ENCODE results near the gene TRAF3.
A peak's percentile ranks its signal among the peaks of the same experiment; 100 is the strongest.

The TRAF3 gene

DNA sequence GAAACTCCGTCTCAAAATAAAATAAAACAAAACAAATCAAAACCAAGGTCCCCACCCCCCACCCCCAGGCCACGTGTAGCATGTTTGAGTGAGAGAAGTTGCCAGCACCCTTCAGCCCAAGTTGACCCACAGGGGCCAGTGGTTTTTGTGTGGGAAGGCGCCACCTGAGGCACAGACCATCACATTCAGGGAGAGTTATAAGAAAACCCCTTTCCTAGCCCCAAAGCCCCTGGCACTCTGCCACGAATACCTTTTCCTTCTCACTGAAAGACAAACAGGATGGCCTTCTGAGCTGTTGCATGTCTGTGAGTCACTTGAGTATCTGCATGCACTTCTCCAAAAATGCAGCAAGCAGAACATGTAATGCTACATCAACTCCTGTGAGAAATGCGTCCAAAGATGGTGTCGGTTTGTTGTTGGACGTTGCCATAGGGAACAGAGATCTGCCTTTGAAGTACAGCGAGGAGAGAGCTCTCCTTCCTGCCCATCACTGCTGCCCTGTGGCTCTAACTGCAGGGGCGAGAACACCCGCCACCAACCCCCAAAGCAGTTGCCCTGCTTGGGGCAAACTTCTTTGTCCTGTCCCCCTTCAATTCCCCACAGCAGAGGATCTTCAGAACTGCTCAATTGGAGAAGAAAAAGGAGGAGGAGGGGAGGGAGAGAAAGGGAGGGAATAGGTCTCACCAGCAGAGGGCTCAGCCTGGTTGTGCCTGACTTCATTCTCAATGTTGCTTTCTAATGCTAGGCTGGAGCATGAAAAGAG, 2.7 kb upstream of the TRAF3 start:
- peak overlapping the region; percentile 31; the same call in 1 of the 2 replicates for H3K4me3 ChIP-seq (ENCODE audit: low read depth, low read length)
- TF ChIP-seq, protein P1, sequence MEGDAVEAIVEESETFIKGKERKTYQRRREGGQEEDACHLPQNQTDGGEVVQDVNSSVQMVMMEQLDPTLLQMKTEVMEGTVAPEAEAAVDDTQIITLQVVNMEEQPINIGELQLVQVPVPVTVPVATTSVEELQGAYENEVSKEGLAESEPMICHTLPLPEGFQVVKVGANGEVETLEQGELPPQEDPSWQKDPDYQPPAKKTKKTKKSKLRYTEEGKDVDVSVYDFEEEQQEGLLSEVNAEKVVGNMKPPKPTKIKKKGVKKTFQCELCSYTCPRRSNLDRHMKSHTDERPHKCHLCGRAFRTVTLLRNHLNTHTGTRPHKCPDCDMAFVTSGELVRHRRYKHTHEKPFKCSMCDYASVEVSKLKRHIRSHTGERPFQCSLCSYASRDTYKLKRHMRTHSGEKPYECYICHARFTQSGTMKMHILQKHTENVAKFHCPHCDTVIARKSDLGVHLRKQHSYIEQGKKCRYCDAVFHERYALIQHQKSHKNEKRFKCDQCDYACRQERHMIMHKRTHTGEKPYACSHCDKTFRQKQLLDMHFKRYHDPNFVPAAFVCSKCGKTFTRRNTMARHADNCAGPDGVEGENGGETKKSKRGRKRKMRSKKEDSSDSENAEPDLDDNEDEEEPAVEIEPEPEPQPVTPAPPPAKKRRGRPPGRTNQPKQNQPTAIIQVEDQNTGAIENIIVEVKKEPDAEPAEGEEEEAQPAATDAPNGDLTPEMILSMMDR (IDR thresholded peaks at IDR 0.05; ENCODE audit: low read depth, low read length): peak; percentile 75

DNA sequence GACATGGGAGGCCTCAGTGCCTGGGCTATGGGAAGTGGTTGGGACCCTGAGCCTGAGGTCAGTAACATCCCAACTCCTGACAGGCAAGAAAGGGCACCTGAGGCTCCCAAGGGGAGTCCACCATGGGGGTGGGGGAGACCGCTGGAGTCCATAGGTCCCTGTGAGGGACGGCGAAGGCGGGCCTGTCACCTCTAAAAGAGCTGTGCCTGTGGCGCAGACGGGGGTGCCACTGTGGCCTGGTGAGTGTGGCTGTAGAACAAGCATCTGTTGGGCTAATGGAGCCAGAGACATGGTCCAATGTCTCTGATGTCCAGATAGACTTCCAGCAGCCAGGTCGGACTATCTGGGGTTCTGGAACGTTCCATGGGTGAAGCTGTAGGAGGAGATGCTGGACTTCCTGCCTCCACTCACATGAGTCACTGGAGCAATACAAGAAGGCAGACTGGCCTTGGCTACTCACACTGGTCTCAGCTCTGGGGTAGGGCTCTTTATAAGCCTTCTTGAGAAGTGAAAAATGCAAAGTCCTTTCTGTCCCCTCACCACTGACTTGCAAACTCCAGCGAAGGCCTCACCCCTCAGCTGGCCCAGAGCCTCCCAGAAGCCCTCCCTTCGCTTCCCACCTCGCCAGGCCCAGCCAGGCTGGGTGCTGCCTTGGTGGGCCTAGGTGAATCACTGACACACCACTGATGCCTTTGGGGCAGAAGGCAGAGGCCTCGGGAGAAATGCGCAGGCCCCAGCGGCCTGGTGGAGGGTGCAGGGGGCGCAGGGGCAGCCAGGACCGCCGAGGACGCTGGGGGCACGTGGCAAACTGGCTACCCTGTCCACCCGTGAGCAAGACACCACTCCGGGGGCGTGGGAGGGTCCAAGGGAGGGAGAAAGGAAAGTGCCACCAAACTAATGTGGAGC, 1.1 kb upstream of the TRAF3 start:
- no peak overlapping the region for H3K4me3 ChIP-seq (ENCODE audit: low read depth, low read length)

DNA sequence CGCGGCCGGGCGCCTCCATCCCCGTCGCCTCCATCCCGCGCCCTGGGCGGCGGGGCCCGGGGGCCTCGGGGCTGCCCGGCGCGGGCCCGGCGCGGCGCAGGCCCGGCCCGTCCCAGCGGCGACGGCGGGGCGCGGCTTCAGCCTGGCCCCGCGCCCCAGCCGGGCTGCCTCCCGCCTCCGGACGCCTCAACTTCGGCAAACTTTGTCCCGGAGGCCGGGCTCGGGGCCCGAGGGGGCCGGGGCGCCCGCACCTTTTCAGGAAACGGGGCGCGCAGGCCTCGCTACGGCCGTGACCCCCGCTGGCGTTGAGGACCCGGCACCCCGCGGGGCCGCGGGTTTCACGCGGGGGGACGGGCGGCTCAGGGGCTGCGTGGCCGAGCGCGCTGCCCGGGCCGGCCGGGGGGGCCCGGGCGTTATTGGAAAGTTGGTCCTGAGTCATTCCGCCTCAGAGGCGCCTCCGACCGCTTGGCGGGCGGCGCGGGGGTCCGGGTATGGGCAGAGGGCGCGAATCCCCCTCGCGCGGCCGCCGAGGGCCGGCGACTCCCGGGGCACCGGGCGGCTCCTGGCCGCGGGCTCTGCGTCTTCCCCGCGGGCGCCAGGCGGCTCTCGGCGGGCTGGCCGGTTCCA, 575 bp downstream of the TRAF3 start:
- H3K4me3 ChIP-seq (ENCODE audit: low read depth, low read length): peak overlapping the region; percentile 81
- TF ChIP-seq, protein P1 (IDR thresholded peaks at IDR 0.05; ENCODE audit: low read depth, low read length): no peak

More for the DNA sequence above, 1.1 kb upstream of the TRAF3 start:
- TF ChIP-seq, protein P1 (IDR thresholded peaks at IDR 0.05; ENCODE audit: low read depth, low read length): no peak

DNA sequence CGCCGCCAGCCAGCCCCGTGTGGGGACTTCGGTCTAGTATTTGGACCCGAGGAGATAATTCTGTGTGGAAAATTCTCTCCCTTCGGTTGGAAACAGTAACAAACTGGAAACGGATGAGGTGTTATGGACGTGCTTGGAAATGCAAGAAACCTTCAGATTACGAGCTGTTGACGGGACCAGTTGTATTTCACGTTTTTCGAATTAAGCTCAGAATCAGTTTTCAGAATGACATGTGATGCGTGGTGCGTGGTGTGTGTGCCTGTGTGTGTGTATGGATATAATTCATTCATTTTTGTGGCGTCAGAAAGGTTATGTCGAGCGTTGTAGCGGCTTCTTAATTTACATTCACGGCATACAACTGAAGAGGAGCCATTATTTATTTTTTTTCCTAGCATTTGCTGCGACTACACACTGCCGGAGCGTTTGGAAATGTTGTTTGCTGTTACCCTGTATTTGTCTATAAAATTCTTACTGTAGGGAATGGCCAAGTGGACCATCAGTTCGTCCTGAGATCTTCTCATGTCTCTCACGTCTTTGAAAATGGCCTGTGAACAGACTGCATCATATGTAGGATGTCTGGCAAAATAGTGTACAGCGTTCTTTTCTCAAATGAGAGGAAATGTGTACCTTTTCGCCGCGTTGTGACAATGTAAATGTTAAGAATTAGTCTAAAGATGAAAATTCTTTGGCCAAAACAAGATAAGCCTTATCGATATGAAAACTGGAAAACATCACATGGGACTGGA, 1.3 kb downstream of the TRAF3 start:
- TF ChIP-seq, protein P1 (IDR thresholded peaks at IDR 0.05; ENCODE audit: low read depth, low read length): no peak
- H3K4me3 ChIP-seq (ENCODE audit: low read depth, low read length): peak overlapping the region; percentile 81

DNA sequence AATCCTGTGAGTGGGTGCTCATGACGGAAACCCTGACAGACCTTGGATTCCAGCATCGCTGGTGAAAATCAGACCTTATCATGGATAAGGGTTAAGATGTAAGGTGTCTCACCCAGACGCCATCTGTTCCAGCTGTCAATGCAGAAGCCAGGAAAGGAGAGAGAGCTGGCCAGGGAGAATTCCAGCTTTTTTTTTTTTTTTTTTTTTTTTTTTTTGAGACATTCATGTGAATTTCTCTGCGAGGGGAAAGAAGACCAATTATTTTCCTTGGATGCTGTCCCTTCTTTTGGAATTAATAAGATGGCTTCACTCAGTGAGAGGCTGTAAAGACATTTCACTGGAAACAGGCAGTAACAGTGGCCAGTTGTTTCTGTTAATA, 1.8 kb downstream of the TRAF3 start:
- H3K4me3 ChIP-seq (ENCODE audit: low read depth, low read length): peak overlapping the region; percentile 81
- TF ChIP-seq, protein P1 (IDR thresholded peaks at IDR 0.05; ENCODE audit: low read depth, low read length): no peak

DNA sequence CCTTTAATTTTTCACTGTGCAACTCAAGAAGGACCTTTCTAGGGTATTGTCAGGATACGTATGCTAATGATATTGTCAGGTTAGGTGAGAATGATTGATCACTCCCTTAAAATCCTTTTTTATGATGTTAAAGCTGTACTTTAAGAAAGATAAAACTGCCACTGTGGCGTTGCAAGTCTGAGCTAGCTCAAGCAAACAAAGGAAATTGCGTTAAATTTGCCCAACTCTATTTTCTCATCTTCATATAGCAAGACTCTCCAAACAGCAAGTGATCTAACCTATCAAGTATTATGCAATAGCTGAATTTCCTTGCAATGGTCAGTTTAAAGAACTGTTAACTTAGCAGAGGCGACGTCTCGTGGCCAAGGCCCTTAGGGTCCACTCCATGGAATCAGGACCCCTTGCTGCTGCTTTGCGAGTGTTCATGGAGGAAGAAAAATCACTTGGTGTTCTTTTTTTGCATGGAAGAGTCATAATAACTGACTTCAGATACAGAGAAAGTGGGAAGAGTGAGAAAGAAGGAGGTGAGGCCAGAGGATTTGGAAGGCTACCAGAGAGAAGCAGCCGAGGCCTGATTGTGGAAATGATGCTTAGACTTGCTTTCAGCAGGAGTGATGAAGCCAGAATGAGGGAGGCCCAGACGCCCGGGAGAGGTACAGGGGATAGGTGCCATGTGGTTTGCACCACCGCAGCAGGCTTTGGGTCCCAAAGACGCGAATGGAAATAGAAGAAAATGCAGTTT, 2.5 kb downstream of the TRAF3 start:
- no peak overlapping the region; the same call in 1 of the 2 replicates for H3K4me3 ChIP-seq (ENCODE audit: low read depth, low read length)
- TF ChIP-seq, protein P1 (IDR thresholded peaks at IDR 0.05; ENCODE audit: low read depth, low read length): no peak

Data from WI38 (cell line).